Measurements from ENCODE around the gene ANKRD27.

The ANKRD27 gene

DNA sequence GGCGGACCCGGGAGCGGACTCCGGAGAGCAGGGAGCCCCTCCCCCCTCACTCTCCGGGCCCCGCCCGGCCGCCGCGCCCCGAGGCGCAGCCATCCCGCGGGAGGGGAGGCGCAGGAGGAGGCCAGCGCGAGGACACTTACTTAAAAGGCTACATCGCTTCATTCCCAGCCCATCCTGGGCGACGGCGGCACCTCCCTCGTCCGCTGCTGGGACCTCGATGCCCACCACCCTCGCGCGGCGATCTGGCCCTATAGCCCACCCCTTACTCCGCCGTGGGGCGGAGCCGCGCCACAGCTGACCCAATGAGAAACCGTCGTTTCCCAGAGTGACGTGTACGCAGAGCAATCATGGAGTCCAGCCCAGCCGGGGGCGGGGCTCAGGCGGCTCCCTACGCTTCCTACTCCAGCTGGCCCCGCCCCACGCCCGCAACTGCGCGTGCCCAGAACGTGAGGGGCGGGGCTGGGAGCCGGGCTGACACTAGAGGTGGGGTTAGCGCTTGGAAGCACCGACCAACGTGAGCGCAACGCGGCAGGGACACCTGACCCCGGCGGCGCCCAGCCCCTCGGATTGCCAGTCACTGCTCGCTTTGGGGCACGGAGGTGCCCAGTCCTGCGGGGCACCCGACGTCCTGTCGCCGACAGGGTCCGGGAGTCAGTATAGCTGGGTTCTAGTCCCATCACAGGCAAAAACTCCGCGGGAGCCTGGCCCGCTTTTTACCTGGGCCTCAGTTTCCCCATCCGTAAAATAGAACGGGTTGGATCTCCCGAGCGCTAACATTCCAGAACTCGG, at the start of gene ANKRD27:
TSS of gene ANKRD27 (minus strand) at position 250 of the 789 bp plus-strand sequence. CDS start 16,165 bp downstream, outside the sequence.
- H3K27me3 ChIP-seq (ENCODE audit: control insufficient read depth, low read length), result no peaks in the 10 kb centered on the region
- no peak for TF ChIP-seq EZH2phosphoT487 (IDR thresholded peaks at IDR 0.05; ENCODE audit: borderline replicate concordance, low read length)
- TF ChIP-seq CTCF (IDR thresholded peaks at IDR 0.05; ENCODE audit: low read depth, low read length, poor library complexity, severe bottlenecking), result no peak
- H3K79me2 ChIP-seq (ENCODE audit: control insufficient read depth, low read length), result peaks cover 46% of the 10 kb centered on the region
- peak within 1 kb of the TSS; percentile 97 for H3K4me2 ChIP-seq (ENCODE audit: low read length)
- no peaks in the 10 kb centered on the region for H3K9me3 ChIP-seq (ENCODE audit: control insufficient read depth, insufficient read depth, low read length)
- no peaks in the 10 kb centered on the region for H3K9me2 ChIP-seq (replicated peaks; ENCODE audit: control insufficient read depth, low read length)
- peaks cover 17% of the 10 kb centered on the region for H4K20me1 ChIP-seq (ENCODE audit: control insufficient read depth, insufficient read depth, low read depth, low read length)
- H3K4me3 ChIP-seq (ENCODE audit: low read length), result peak within 1 kb of the TSS; percentile 91
- no peak within 1 kb of the TSS; the same call in 1 of the 2 replicates for H3K27ac ChIP-seq (ENCODE audit: low read depth, low read length)
- peaks cover 23% of the 10 kb centered on the region for H3K4me1 ChIP-seq (ENCODE audit: control insufficient read depth, low read length)
- H3K36me3 ChIP-seq (ENCODE audit: control insufficient read depth, low read length), result peaks cover 13% of the 10 kb centered on the region; the same call in 1 of the 2 replicates
- H3F3A ChIP-seq (ENCODE audit: control insufficient read depth, insufficient read depth), result no peaks in the 10 kb centered on the region

DNA sequence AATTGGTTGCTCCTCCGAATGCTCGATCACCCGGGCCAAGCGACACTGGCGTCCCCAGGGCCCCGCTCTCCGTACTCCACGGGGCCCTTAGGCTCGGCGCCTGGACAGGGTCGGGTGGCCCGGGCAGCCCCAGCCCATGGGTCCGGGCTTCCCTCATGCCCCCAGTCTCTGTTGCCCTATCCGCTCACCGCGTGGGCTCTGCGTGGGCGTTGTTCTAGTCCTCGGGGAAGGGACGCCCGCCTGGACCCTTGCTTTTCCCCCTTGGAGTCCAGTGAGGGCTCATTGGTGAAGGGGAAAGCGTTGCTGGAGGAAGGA, 45.9 kb upstream of the ANKRD27 start:
- Histone ChIP-seq H3K4me3 (ENCODE audit: low read length) (no peak overlapping the region), H4K20me1 (ENCODE audit: control insufficient read depth, insufficient read depth, low read depth, low read length) (no peaks in the 10 kb centered on the region), H3K9me2 (replicated peaks; ENCODE audit: control insufficient read depth, low read length) (no peaks in the 10 kb centered on the region), H3K9me3 (ENCODE audit: control insufficient read depth, insufficient read depth, low read length) (no peaks in the 10 kb centered on the region), H3K27me3 (ENCODE audit: control insufficient read depth, low read length) (no peaks in the 10 kb centered on the region), H3K79me2 (ENCODE audit: control insufficient read depth, low read length) (no peaks in the 10 kb centered on the region), H3F3A (ENCODE audit: control insufficient read depth, insufficient read depth) (no peaks in the 10 kb centered on the region; the same call in 1 of the 2 replicates), H3K36me3 (ENCODE audit: control insufficient read depth, low read length) (no peaks in the 10 kb centered on the region), H3K27ac (ENCODE audit: low read depth, low read length) (no peak overlapping the region), H3K4me2 (ENCODE audit: low read length) (no peak overlapping the region), H3K4me1 (ENCODE audit: control insufficient read depth, low read length) (no peaks in the 10 kb centered on the region)
- TF ChIP-seq EZH2phosphoT487 (IDR thresholded peaks at IDR 0.05; ENCODE audit: borderline replicate concordance, low read length) (no peak), CTCF (IDR thresholded peaks at IDR 0.05; ENCODE audit: low read depth, low read length, poor library complexity, severe bottlenecking) (no peak)

DNA sequence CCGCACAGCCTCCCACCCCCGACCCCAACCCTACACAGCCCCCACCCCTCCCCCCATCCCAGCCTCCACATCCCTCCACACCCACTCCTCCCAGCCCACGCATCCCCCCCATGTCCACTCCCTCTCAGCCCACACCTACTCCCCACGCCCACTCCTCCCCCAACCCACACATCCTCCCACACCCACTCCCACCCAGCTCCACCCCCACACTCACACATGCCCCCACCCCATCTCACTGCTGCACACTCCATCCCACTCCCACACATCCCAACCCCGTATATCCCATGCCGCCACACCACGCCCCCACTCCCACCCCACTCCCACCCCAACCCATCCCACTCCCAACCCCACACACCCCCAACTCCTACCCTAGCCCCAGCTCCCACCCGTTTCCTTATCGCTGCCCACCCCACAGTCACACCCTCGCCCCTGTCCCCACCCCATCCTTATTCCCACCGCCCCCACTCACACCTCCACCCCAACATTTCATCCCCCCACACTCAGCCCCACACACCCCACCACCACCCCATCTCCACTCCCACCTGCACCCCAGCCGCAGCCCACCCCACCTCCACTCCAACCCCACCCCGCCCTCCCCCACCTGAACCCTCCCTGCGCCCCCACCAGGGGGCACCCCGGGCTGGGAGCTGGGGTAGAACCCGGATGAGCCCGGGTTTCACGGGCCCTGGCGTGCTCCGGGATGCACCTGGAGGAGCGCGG, 45.4 kb upstream of the ANKRD27 start:
- Histone ChIP-seq H3K36me3 (ENCODE audit: control insufficient read depth, low read length) (no peaks in the 10 kb centered on the region), H3K4me1 (ENCODE audit: control insufficient read depth, low read length) (no peaks in the 10 kb centered on the region), H3K9me3 (ENCODE audit: control insufficient read depth, insufficient read depth, low read length) (no peaks in the 10 kb centered on the region), H3K27me3 (ENCODE audit: control insufficient read depth, low read length) (no peaks in the 10 kb centered on the region), H3K4me2 (ENCODE audit: low read length) (no peak overlapping the region), H4K20me1 (ENCODE audit: control insufficient read depth, insufficient read depth, low read depth, low read length) (no peaks in the 10 kb centered on the region), H3K9me2 (replicated peaks; ENCODE audit: control insufficient read depth, low read length) (no peaks in the 10 kb centered on the region), H3K4me3 (ENCODE audit: low read length) (no peak overlapping the region), H3K27ac (ENCODE audit: low read depth, low read length) (no peak overlapping the region), H3F3A (ENCODE audit: control insufficient read depth, insufficient read depth) (no peaks in the 10 kb centered on the region; the same call in 1 of the 2 replicates), H3K79me2 (ENCODE audit: control insufficient read depth, low read length) (no peaks in the 10 kb centered on the region)
- TF ChIP-seq CTCF (IDR thresholded peaks at IDR 0.05; ENCODE audit: low read depth, low read length, poor library complexity, severe bottlenecking), result no peak
- no peak for TF ChIP-seq EZH2phosphoT487 (IDR thresholded peaks at IDR 0.05; ENCODE audit: borderline replicate concordance, low read length)
